PC-9 (cell line): ENCODE measurements around the gene NAALADL1. TPM values are rescaled to one million over a fixed set of nuclear protein-coding genes. Genes with fewer than 3 reads are reported as not detected.

Experiments
- BruUV-seq: library from RNA; stranded (reverse); fragments of 400-500 nt; replicated peaks from 2 replicates; lab custom pipeline; 2021; lab: Mats Ljungman, UMichigan
- CTCF ChIA-PET: fragments of 300-600 bp; sonication (Branson Sonifier 250); formaldehyde crosslinking; loops from one replicate; lab custom pipeline; 2022; ENCODE audit warnings: antibody characterized with exemption; lab: Charles Lee
- POLR2A ChIA-PET: fragments of 300-600 bp; sonication (Branson Sonifier 250); formaldehyde crosslinking; loops from one replicate; lab custom pipeline; 2022; ENCODE audit warnings: antibody characterized with exemption; ENCODE audit not compliant: unreplicated experiment; lab: Charles Lee
- DNase-seq, 2 experiments: peaks; one replicate each; pipeline versions ENCODE4 v3.0.0 to v3.0.0-alpha.2; 2015 to 2022; ENCODE audit warnings: mixed read lengths in 1 of 2
- H2AFZ ChIP-seq: fragments of 200-600 bp; sonication (generic); 2 replicates; pipeline ENCODE4 v1.8.1; 2017; ENCODE audit warnings: antibody characterized with exemption
- H3F3A ChIP-seq: fragments of 200-600 bp; sonication (generic); 2 replicates; pipeline ENCODE4 v1.8.1; 2017; ENCODE audit warnings: antibody characterized with exemption, mild to moderate bottlenecking, low read depth; ENCODE audit not compliant: insufficient read depth
- H3K27ac ChIP-seq: fragments of 200-600 bp; sonication (generic); 2 replicates; pipeline ENCODE4 v1.6.1; 2016; ENCODE audit warnings: mixed run types
- H3K27me3 ChIP-seq: fragments of 200-600 bp; sonication (generic); 2 replicates; pipeline ENCODE4 v1.6.1; 2016; ENCODE audit warnings: low read depth, mixed run types; ENCODE audit not compliant: insufficient read depth
- H3K36me3 ChIP-seq: fragments of 200-600 bp; sonication (generic); 2 replicates; pipeline ENCODE4 v1.6.1; 2016; ENCODE audit warnings: low read depth, mixed run types
- H3K4me1 ChIP-seq: fragments of 200-600 bp; sonication (generic); replicated peaks from 2 replicates; pipeline ENCODE4 v1.6.1; 2016; ENCODE audit warnings: mixed run types; ENCODE audit not compliant: insufficient read depth
- H3K4me2 ChIP-seq: fragments of 200-600 bp; sonication (generic); 2 replicates; pipeline ENCODE4 v1.6.1; 2017; ENCODE audit warnings: mixed run types
- H3K4me3 ChIP-seq: fragments of 200-600 bp; sonication (generic); 2 replicates; pipeline ENCODE4 v1.6.1; 2016; ENCODE audit warnings: mixed run types
- H3K79me2 ChIP-seq: fragments of 200-600 bp; sonication (generic); 2 replicates; pipeline ENCODE4 v1.6.1; 2017; ENCODE audit warnings: low read depth, mixed run types
- H3K9me2 ChIP-seq: fragments of 200-600 bp; sonication (generic); 2 replicates; pipeline ENCODE4 v1.8.1; 2017; ENCODE audit warnings: mild to moderate bottlenecking; ENCODE audit not compliant: insufficient read depth
- H3K9me3 ChIP-seq: fragments of 200-600 bp; sonication (generic); 2 replicates; pipeline ENCODE4 v1.8.1; 2016; ENCODE audit warnings: low read depth; ENCODE audit not compliant: insufficient read depth
- H4K20me1 ChIP-seq: fragments of 200-600 bp; sonication (generic); 2 replicates; pipeline ENCODE4 v1.8.1; 2017; ENCODE audit not compliant: insufficient read depth
- CTCF ChIP-seq: fragments of 200-600 bp; sonication (generic); conservative IDR thresholded peaks from 2 replicates; pipeline ENCODE4 v1.6.1; 2017; ENCODE audit warnings: mixed run types, antibody characterized with exemption, mild to moderate bottlenecking, moderate library complexity
- EZH2 ChIP-seq: fragments of 200-600 bp; sonication (generic); IDR thresholded peaks from 2 replicates; pipeline ENCODE4 v1.8.0; 2017; ENCODE audit warnings: antibody characterized with exemption, low read depth
- intact Hi-C: fragments of 100-400 bp; cut with micrococcal nuclease; formaldehyde crosslinking; loops from one replicate; pipeline ENCODE4 v1.10.0; 2022; ENCODE audit not compliant: unreplicated experiment
- total RNA-seq: library from RNA; stranded (reverse); gene quantifications from 2 replicates; pipeline ENCODE4 v1.2.3, GENCODE V29; 2021

NAALADL1 gene
- total RNA-seq, 1 experiment from 2014 or later, result not detected

GRCh38 chr11:65066805-65067291 lies 8.5 kb upstream of the NAALADL1 start:
- H3K9me2 ChIP-seq, result no peaks in the 10 kb centered on the region
- H3K36me3 ChIP-seq, result no peaks in the 10 kb centered on the region
- no peaks in the 10 kb centered on the region for H4K20me1 ChIP-seq
- no peaks in the 10 kb centered on the region for H3K4me1 ChIP-seq
- H3K79me2 ChIP-seq, result no peaks in the 10 kb centered on the region
- intact Hi-C loops, result no loop called here
- POLR2A ChIA-PET, result interaction anchor here (0.6 kb wide), 1 partner anchor 11 kb away, joined by 5 read pairs; no protein-coding TSS in a partner anchor
- H3F3A ChIP-seq, result no peaks in the 10 kb centered on the region
- CTCF ChIA-PET, result no interaction called here
- H3K4me3 ChIP-seq, result no peak overlapping the region
- H3K27ac ChIP-seq, result no peak overlapping the region
- no peak overlapping the region for H3K4me2 ChIP-seq
- H3K27me3 ChIP-seq, result no peaks in the 10 kb centered on the region
- no TSS peak for BruUV-seq
- no peaks in the 10 kb centered on the region for H3K9me3 ChIP-seq
- TF ChIP-seq CTCF, result no peak
- no peak for TF ChIP-seq EZH2
- H2AFZ ChIP-seq, result no peak overlapping the region
- DNase-seq, result no peak

GRCh38 chr11:65066315-65066714 lies 8.0 kb upstream of the NAALADL1 start:
- DNase-seq, result peak in 1 of 2 experiments; percentile 0

DNA sequence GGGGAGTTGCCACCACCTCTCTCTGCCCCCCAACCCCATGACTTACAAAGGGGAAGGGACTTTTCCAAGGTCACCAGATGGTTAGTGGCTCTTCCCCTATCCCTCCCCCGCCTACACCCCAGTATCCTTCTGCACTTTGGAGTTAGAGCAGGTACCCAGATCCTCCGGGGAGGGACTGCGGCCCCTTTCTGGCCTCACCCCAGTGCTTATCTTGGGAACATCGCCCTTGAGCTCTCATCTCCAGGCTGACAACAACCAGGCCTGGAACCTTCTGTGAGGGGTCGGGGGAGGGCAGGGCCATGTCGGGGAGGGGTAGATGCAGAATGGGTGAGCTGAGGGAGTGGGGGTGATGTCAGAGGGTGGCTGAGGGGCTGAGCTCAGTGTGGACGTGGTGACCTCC lies 7.5 kb upstream of the NAALADL1 start:
- no peaks in the 10 kb centered on the region for H3K27me3 ChIP-seq
- H3K9me3 ChIP-seq, result no peaks in the 10 kb centered on the region
- H3K79me2 ChIP-seq, result no peaks in the 10 kb centered on the region
- no peak for TF ChIP-seq EZH2
- TF ChIP-seq CTCF, result no peak
- H3K9me2 ChIP-seq, result no peaks in the 10 kb centered on the region
- no TSS peak for BruUV-seq
- intact Hi-C loops, result no loop called here
- no peak overlapping the region for H3K27ac ChIP-seq
- H4K20me1 ChIP-seq, result no peaks in the 10 kb centered on the region
- no peaks in the 10 kb centered on the region for H3K36me3 ChIP-seq
- ChIA-PET POLR2A (no interaction called here), CTCF (no interaction called here)
- no peak overlapping the region for H3K4me2 ChIP-seq
- DNase-seq, result peak in 1 of 2 experiments; percentile 1
- no peaks in the 10 kb centered on the region for H3F3A ChIP-seq
- no peaks in the 10 kb centered on the region for H3K4me1 ChIP-seq
- no peak overlapping the region for H2AFZ ChIP-seq
- H3K4me3 ChIP-seq, result no peak overlapping the region

More at GRCh38 chr11:65066315-65066714, 8.0 kb upstream of the NAALADL1 start:
- intact Hi-C loops, result no loop called here
- H3K9me2 ChIP-seq, result no peaks in the 10 kb centered on the region
- H2AFZ ChIP-seq, result no peak overlapping the region
- H3K27me3 ChIP-seq, result no peaks in the 10 kb centered on the region
- no peak overlapping the region for H3K4me2 ChIP-seq
- no peak for TF ChIP-seq CTCF
- H4K20me1 ChIP-seq, result no peaks in the 10 kb centered on the region
- H3K79me2 ChIP-seq, result no peaks in the 10 kb centered on the region
- no TSS peak for BruUV-seq
- H3F3A ChIP-seq, result no peaks in the 10 kb centered on the region
- POLR2A ChIA-PET, result no interaction called here
- CTCF ChIA-PET, result no interaction called here
- no peaks in the 10 kb centered on the region for H3K9me3 ChIP-seq
- H3K36me3 ChIP-seq, result no peaks in the 10 kb centered on the region
- no peak overlapping the region for H3K4me3 ChIP-seq
- no peaks in the 10 kb centered on the region for H3K4me1 ChIP-seq
- no peak overlapping the region for H3K27ac ChIP-seq
